Left lung (tissue), 10 donors: ENCODE data around the gene RPL36AL. TPM values are rescaled to one million over a fixed set of nuclear protein-coding genes. Genes with fewer than 3 reads are reported as not detected.

Experiments
- ATAC-seq: fragments of 200-7000 bp; cut with Tn5 transposase; one replicate; pipeline ENCODE4 v1.9.1; 2020; ENCODE audit warnings: moderate library complexity
- DNase-seq, 4 donors: peaks; one replicate each; pipeline ENCODE4 v3.0.0-alpha.2; 2013 to 2020
- H3K27ac ChIP-seq, 2 donors: fragments of 200-600 bp; sonication (generic) in 1 of 2; one replicate each; pipeline versions ENCODE4 v1.5.0 to v1.8.0; 2020 to 2021
- H3K27me3 ChIP-seq, 2 donors: fragments of 200-600 bp; sonication (generic) in 1 of 2; one replicate each; pipeline versions ENCODE4 v1.5.0 to v1.8.0; 2020 to 2021
- H3K36me3 ChIP-seq, 2 donors: fragments of 200-600 bp; sonication (generic) in 1 of 2; one replicate each; pipeline versions ENCODE4 v1.5.0 to v1.8.0; 2020 to 2021
- H3K4me1 ChIP-seq, 2 donors: fragments of 200-600 bp; one replicate each; pipeline ENCODE4 v1.8.0; 2021
- H3K4me3 ChIP-seq, 2 donors: fragments of 200-600 bp; sonication (generic) in 1 of 2; one replicate each; pipeline versions ENCODE4 v1.5.0 to v1.8.0; 2020 to 2021; ENCODE audit warnings: mild to moderate bottlenecking in 1 of 2
- H3K9me3 ChIP-seq, 2 donors: fragments of 200-600 bp; sonication (generic) in 1 of 2; one replicate each; pipeline versions ENCODE4 v1.5.0 to v1.8.0; 2020 to 2021
- CTCF ChIP-seq, 2 donors: fragments of 200-600 bp; sonication (generic) in 1 of 2; IDR thresholded peaks; one replicate each; pipeline versions ENCODE4 v1.5.0 to v1.8.0; 2021; ENCODE audit warnings: antibody characterized with exemption in 2 of 2
- intact Hi-C, 2 donors: fragments of 100-400 bp; cut with DNase I; formaldehyde crosslinking; loops; one replicate each; pipeline versions ENCODE4 v1.11.2 to v1.14.2; 2022
- polyA plus RNA-seq, 6 donors: library from polyadenylated mRNA; unstranded; fragments of 120-200 nt; gene quantifications; one replicate each; pipeline ENCODE4 v1.2.1, GENCODE V29; 2013; ENCODE audit not compliant: insufficient read length in 6 of 6
- total RNA-seq, 2 donors: library from RNA; stranded (reverse); fragmentation: NEBNext Ultra II Directional; extraction: Animal tissue kit (Norgen Biotek cat#: 25700); gene quantifications; one replicate each; pipeline ENCODE4 v1.2.1, GENCODE V29; 2021
- donor health status: DM: no; HTN: yes; CAD: no.
- donor health status: DM: no; HTN: no; CAD: no.

RPL36AL gene
- total and polyA plus RNA-seq, 8 donors: 111 to 213 (median 167) TPM

- intact Hi-C loops: no loop called here
- no peak overlapping the region for H3K27ac ChIP-seq
- H3K4me3 ChIP-seq: no peak overlapping the region
- H3K36me3 ChIP-seq: no peaks in the 10 kb centered on the region
- ATAC-seq (no peak), DNase-seq (no peak)
- no peaks in the 10 kb centered on the region for H3K4me1 ChIP-seq
- no peak for TF ChIP-seq CTCF (IDR thresholded peaks at IDR 0.05)
- H3K27me3 ChIP-seq: no peaks in the 10 kb centered on the region
- H3K9me3 ChIP-seq: no peaks in the 10 kb centered on the region
Observed at GRCh38 chr14:49653508-49653907, 33.1 kb upstream of the RPL36AL start.

GRCh38 chr14:49642163-49642562 is 21.7 kb upstream of the RPL36AL start:
- ATAC-seq: no peak
- H3K27ac ChIP-seq: no peak overlapping the region
- H3K9me3 ChIP-seq: no peaks in the 10 kb centered on the region
- H3K36me3 ChIP-seq: peaks cover 0 to 4% of the 10 kb centered on the region in 2 donors
- H3K4me1 ChIP-seq: peaks cover 7 to 24% of the 10 kb centered on the region in 2 donors
- intact Hi-C loops: no loop called here
- DNase-seq: no peak
- H3K27me3 ChIP-seq: no peaks in the 10 kb centered on the region
- no peak for TF ChIP-seq CTCF (IDR thresholded peaks at IDR 0.05)
- no peak overlapping the region for H3K4me3 ChIP-seq

GRCh38 chr14:49641697-49642129 is 21.3 kb upstream of the RPL36AL start:
- no peak for TF ChIP-seq CTCF (IDR thresholded peaks at IDR 0.05)
- intact Hi-C loops: no loop called here
- Histone ChIP-seq H3K9me3 (no peaks in the 10 kb centered on the region), H3K4me3 (no peak overlapping the region), H3K27ac (no peak overlapping the region), H3K27me3 (no peaks in the 10 kb centered on the region), H3K4me1 (peaks cover 9 to 29% of the 10 kb centered on the region in 2 donors), H3K36me3 (peaks cover 0 to 9% of the 10 kb centered on the region in 2 donors)
- ATAC-seq (peak; percentile 73), DNase-seq (no peak)

GRCh38 chr14:49640540-49641417 is 20.4 kb upstream of the RPL36AL start:
- intact Hi-C loops: no loop called here
- no peak for DNase-seq
- peak; percentile 60 for ATAC-seq
- no peak overlapping the region for H3K4me3 ChIP-seq
- H3K27ac ChIP-seq: no peak overlapping the region
- H3K9me3 ChIP-seq: no peaks in the 10 kb centered on the region
- peaks cover 17 to 38% of the 10 kb centered on the region in 2 donors for H3K4me1 ChIP-seq
- TF ChIP-seq CTCF (IDR thresholded peaks at IDR 0.05): no peak
- H3K27me3 ChIP-seq: no peaks in the 10 kb centered on the region
- H3K36me3 ChIP-seq: peaks cover 0 to 15% of the 10 kb centered on the region in 2 donors

- peaks cover 17 to 49% of the 10 kb centered on the region in 2 donors for H3K4me1 ChIP-seq
- DNase-seq: no peak
- no peak for TF ChIP-seq CTCF (IDR thresholded peaks at IDR 0.05)
- no peak overlapping the region for H3K4me3 ChIP-seq
- ATAC-seq: no peak
- no peaks in the 10 kb centered on the region for H3K9me3 ChIP-seq
- peaks cover 0 to 15% of the 10 kb centered on the region in 2 donors for H3K36me3 ChIP-seq
- H3K27me3 ChIP-seq: no peaks in the 10 kb centered on the region
- no peak overlapping the region for H3K27ac ChIP-seq
- intact Hi-C loops: loop anchor here in 1 of 2 donors (10.0 kb wide), 1 partner anchor 197 kb away; no protein-coding TSS in a partner anchor
Observed at GRCh38 chr14:49637534-49638078, 17.2 kb upstream of the RPL36AL start.
